AG10803 (cell line): ENCODE results near the gene KLHL3.

Experiments
- DNase-seq: peaks from one replicate; pipeline ENCODE4 v3.0.0; 2010; ENCODE audit warnings: low read depth
- H3K4me3 ChIP-seq: 2 replicates; pipeline ENCODE4 v1.5.1; 2011; ENCODE audit warnings: mild to moderate bottlenecking, low read length, control low read depth
- TF ChIP-seq, protein P1 (sequence below): conservative IDR thresholded peaks from 2 replicates; pipeline ENCODE4 v1.5.1; 2011; ENCODE audit warnings: mild to moderate bottlenecking, low read length, control low read depth, inconsistent platforms

The KLHL3 gene

DNA sequence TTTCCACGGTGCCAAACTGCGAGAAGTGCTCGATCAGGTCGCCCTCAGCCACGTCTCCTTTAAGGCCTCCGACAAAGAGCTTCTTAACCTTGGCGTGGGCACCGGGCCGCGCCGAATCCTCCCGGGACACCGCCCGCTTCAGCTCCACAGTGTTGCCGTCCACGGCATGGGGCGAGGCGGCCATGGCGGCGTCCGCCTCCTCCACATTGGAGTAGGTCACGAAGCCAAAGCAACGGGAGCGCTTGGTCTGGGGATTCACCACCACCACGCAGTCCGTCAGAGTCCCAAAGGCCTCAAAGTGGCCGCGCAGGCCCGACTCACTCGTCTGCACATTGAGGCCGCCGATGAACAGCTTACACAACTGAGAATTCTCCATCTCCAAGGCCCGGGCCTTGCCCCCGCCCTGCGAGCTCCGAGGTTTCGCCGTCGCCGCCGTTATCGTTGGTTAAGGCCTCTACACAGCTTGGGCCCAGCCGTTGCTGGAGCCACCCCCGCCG, 17.9 kb upstream of the KLHL3 start:
- peak overlapping the region; percentile 97 for H3K4me3 ChIP-seq
- TF ChIP-seq, protein P1, sequence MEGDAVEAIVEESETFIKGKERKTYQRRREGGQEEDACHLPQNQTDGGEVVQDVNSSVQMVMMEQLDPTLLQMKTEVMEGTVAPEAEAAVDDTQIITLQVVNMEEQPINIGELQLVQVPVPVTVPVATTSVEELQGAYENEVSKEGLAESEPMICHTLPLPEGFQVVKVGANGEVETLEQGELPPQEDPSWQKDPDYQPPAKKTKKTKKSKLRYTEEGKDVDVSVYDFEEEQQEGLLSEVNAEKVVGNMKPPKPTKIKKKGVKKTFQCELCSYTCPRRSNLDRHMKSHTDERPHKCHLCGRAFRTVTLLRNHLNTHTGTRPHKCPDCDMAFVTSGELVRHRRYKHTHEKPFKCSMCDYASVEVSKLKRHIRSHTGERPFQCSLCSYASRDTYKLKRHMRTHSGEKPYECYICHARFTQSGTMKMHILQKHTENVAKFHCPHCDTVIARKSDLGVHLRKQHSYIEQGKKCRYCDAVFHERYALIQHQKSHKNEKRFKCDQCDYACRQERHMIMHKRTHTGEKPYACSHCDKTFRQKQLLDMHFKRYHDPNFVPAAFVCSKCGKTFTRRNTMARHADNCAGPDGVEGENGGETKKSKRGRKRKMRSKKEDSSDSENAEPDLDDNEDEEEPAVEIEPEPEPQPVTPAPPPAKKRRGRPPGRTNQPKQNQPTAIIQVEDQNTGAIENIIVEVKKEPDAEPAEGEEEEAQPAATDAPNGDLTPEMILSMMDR = no peak
- DNase-seq = no peak

DNA sequence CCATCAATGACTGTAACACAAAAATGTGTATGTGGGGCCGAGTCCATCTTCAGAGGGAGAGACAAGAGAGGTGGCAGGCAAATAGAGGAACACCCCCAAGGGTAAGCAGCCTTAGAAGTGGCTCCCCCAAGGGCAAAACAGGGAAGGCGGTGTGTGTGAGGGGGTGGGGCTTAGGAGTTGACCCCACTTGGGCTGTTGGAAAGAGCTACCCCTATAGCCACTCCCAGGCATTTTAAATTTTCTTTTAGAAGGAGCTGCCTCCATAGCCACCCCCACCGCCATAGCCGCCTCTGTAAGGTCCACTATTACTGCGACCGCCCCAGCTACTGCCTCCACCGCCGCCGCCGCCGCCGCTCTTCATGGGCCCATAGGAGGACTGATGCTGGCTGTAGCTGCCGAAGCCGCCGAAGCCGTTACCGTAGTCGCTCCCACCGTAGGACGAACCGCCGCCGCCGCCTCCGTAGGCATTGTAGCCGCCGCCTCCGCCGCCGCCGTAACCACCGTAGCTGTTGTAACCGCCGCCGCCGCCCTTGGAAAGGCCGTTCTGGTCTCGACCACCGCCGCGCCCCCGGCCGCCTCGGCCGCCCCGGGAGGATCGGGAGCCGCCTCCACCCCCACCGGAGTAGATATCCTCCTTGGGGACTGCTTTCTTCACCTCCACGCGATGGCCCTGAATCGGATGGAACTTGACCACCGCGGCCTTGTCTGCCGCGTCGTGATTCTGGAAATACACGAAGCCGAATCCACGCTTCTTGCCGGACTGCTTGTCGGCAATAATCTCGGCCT, 17.2 kb upstream of the KLHL3 start:
- peak overlapping the region; percentile 97 for H3K4me3 ChIP-seq
- peak; percentile 34 for DNase-seq
- TF ChIP-seq, protein P1 = no peak

DNA sequence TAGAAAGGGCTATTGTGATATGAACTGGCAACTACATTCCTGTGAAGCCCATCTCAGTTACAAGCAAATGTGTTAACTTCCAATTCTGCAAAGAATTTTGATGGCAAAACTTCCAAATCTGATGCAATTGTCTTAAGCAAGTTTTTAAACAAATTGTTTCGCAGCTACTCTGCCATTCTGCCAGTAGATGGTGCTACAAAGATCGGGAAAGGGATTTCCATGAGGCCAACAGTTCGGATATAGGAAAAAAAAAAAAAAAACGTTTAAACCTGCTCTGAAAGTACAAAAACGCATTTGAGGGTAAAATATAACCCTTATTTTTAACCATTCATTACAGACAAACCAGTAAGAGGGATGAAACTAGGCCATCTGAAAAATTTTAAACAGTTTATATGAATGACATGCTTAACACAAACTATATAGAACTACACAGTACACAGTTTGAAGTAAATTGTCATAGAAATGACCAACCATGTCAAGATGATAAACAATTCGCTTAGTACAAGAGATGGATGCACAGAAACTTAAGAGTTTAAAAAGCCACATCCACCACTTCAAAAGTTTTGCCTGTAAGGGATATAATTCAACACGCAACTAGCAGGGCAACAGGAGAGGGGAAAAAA, 16.1 kb upstream of the KLHL3 start:
- peak overlapping the region; percentile 97 for H3K4me3 ChIP-seq
- DNase-seq = peak; percentile 89
- TF ChIP-seq, protein P1 = peak; percentile 90

DNA sequence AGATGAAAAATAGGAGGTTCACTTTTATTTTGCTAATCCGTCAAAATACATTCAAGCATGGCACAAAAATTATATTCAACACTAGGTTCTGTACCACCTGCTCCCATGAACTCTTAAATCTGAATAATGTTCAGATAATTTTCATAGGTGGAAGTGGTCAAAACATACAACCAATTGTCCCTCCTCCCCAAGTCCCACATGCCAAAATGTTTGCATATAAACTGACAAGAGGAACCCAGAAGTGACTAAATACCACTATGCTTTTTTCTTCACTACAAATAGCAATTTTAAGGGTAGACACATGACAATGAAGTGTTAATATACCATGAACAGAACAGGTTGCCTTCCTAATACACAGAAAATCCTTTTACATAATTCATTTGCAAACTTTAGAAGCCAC, 14.5 kb upstream of the KLHL3 start:
- TF ChIP-seq, protein P1 = no peak
- DNase-seq = no peak
- no peak overlapping the region for H3K4me3 ChIP-seq

DNA sequence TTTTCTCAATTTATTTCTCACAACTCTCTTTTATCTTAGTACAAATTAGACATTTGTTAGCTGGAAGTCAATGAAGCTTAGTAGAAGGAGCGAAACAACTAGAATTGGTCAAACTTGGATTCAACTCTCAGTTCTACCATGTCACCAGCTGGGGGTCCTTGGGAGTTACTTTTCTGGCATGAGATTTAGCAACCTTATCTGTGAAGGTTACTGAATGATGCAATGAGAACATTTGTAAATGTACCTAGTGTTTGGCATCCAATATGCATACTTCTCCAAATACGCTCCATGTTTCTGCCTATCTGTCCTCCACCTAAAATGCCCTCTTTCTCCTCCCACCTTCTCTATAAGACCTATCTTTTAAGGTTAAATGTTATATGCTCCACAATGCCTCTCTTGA, 12.0 kb upstream of the KLHL3 start:
- no peak overlapping the region for H3K4me3 ChIP-seq
- TF ChIP-seq, protein P1 = no peak
- no peak for DNase-seq

DNA sequence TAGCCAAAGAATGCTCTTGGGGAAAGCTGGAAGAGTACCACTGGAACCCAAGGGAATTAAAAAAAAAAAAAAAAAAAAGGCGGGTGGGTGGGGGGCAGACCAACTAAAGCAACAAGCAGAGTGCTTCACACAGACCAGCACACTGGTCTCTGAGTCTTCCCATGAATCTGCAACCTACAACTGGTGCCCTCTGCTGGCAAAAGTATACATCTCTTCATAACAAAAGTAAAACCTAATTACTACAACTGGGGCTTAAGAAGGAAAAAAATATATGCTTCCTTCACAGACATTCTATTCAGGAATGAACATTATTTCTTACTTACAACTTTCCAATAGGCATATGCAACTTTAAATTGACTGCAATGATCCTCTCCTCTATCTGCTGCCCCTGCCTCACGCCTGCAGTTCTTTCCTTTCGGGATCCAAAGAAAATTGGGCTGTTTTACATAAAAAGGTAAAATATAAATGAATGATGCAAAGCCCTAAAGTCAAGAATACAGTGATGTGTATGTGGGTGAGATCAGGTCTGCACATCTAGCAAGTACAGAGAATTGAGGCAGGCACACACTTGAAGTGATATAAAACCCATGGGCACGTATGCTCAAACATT, 7.2 kb upstream of the KLHL3 start:
- DNase-seq = peak; percentile 74
- H3K4me3 ChIP-seq = no peak overlapping the region
- TF ChIP-seq, protein P1 = peak; percentile 81
